ENCODE results near the gene SRXN1.

DNA sequence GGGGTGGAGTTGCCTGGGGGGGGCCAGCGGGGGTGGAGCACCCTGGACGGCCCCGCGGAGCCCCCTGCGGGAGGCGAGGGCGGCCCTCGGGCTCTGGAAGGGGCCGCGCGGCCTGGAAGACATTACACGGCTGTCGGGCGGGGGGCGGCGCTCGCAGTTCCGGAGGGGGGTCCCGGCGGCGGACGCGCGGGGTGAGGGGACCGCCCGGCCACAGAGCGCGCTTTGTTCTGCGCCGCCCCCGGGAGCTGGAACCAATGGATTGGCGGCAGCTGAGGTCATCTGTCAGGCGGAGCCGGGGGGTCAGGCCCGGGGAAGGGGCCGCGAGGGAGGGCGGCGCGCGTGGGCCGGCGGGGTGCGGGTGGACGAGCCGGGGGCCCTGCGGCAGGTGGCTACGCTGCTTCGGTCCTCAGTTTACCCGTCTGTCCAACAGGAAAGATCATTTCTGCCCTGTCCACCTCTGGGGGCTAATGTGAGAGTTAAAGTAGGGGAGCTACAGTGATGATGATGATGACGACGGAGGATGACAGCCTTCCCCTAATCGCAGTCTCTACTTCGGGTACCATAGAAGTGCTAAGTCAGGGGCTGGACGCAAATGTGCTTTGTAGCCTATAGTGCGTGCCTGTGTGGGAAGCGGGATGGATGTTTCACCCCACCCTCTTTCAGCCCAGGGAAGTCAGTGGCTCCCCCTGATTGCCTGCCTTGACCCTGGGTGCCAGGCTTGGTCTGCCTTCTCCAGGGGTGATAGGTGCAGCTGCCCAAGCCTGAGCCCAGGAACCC is 10.4 kb downstream of the SRXN1 start:
- no peak for TF ChIP-seq EZH2 (IDR thresholded peaks at IDR 0.05; ENCODE audit: insufficient read depth, poor library complexity, severe bottlenecking)
- no peak for TF ChIP-seq EZH2phosphoT487 (IDR thresholded peaks at IDR 0.05; ENCODE audit: insufficient read depth, low read depth)
